ENCODE results near the gene SLC29A3. TPM values are rescaled to one million over a fixed set of nuclear protein-coding genes. Genes with fewer than 3 reads are reported as not detected.

SLC29A3 gene
- total and polyA plus RNA-seq, 2 experiments from 2014 or later, result 10.3 to 12.3 TPM

- no peaks in the 10 kb centered on the region for H3F3A ChIP-seq (replicated peaks; ENCODE audit: low read depth)
- no peak overlapping the region for H3K27ac Mint-ChIP-seq
These were observed 90.6 kb downstream of the SLC29A3 start for GRCh38 chr10:71409516-71410104.

More at GRCh38 chr10:71409516-71410104, 90.6 kb downstream of the SLC29A3 start:
- Mint-ChIP-seq H3K36me3 (ENCODE audit: low read depth) (peaks cover 7% of the 10 kb centered on the region; the same call in 1 of the 3 replicates), H3K27me3 (ENCODE audit: insufficient read depth, low read depth, poor library complexity) (peaks cover 2% of the 10 kb centered on the region), H3K4me1 (peaks cover 6% of the 10 kb centered on the region), H3K9me3 (peaks cover 10% of the 10 kb centered on the region; the same call in 2 of the 3 replicates), H3K4me3 (no peak overlapping the region)
- Histone ChIP-seq H2AFZ (peak overlapping the region; percentile 78), H3K9me2 (ENCODE audit: insufficient read depth) (no peaks in the 10 kb centered on the region), H3K4me3 (no peak overlapping the region), H3K27ac (ENCODE audit: low read depth) (no peak overlapping the region), H3K79me2 (replicated peaks; ENCODE audit: insufficient read depth) (no peaks in the 10 kb centered on the region), H3K27me3 (ENCODE audit: insufficient read depth) (no peaks in the 10 kb centered on the region), H3K4me2 (no peak overlapping the region), H3K4me1 (ENCODE audit: insufficient read depth) (no peaks in the 10 kb centered on the region), H4K20me1 (replicated peaks; ENCODE audit: insufficient read depth) (no peaks in the 10 kb centered on the region; the same call in 1 of the 2 replicates), H3K36me3 (ENCODE audit: insufficient read depth) (no peaks in the 10 kb centered on the region)
- TF ChIP-seq STAT1 (IDR thresholded peaks at IDR 0.05; ENCODE audit: unreplicated experiment) (no peak), NANOG (IDR thresholded peaks at IDR 0.05; ENCODE audit: borderline replicate concordance) (no peak), EZH2phosphoT487 (IDR thresholded peaks at IDR 0.05; ENCODE audit: unreplicated experiment) (no peak), ZNF331 (CRISPR knock-in tag; IDR thresholded peaks at IDR 0.05; ENCODE audit: low read depth) (no peak), REST (IDR thresholded peaks at IDR 0.05; ENCODE audit: unreplicated experiment) (no peak), JUNB (IDR thresholded peaks at IDR 0.05; ENCODE audit: unreplicated experiment) (no peak), POLR2AphosphoS5 (IDR thresholded peaks at IDR 0.05; ENCODE audit: low read depth) (no peak), ZNF114 (CRISPR knock-in tag; IDR thresholded peaks at IDR 0.05) (no peak), CTCF (conservative IDR thresholded peaks at IDR 0.05; ENCODE audit: low read depth in 2 of 2) (no peak), EZH2 (IDR thresholded peaks at IDR 0.05; ENCODE audit: low read depth, unreplicated experiment) (no peak), ETS1 (IDR thresholded peaks at IDR 0.05) (no peak), ZNF462 (CRISPR knock-in tag; IDR thresholded peaks at IDR 0.05) (no peak), CREB1 (CRISPR knock-in tag; IDR thresholded peaks at IDR 0.05; ENCODE audit: low read depth) (no peak)
- ATAC-seq (peak; percentile 73), DNase-seq (ENCODE audit: low spot score) (no peak)

Data from GM23338 (cell line).